GM21825 (cell line): Measurements from ENCODE around the gene MSN.
A peak's percentile ranks its signal among the peaks of the same experiment; 100 is the strongest.

Experiments used
- ATAC-seq: cut with Tn5 transposase; IDR thresholded peaks from one replicate; pipeline ENCODE4 v1.9.1; 2021; ENCODE audit warnings: mild to moderate bottlenecking, moderate library complexity; ENCODE audit not compliant: unreplicated experiment

The MSN gene

GRCh38 chrX:65671966-65672365, 4.5 kb downstream of the MSN start:
- ATAC-seq, result no peak

DNA sequence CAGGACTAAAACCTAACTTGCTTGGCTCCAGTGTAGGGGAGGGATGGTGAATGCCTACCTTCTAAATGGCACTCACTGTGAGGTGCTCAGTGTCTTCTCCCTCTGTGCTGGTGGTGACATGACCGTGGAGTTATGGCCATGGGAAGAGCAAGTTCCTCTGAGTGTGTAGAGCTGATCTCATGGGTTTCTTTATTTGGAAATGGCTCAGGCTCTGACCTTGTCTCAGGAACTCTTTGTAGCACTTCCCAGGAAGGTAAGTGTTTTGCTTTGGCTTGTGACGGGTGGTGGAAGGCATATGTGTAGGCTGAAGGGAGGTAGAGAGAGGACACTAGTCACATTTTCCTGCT, 6.4 kb downstream of the MSN start:
- no peak for ATAC-seq

DNA sequence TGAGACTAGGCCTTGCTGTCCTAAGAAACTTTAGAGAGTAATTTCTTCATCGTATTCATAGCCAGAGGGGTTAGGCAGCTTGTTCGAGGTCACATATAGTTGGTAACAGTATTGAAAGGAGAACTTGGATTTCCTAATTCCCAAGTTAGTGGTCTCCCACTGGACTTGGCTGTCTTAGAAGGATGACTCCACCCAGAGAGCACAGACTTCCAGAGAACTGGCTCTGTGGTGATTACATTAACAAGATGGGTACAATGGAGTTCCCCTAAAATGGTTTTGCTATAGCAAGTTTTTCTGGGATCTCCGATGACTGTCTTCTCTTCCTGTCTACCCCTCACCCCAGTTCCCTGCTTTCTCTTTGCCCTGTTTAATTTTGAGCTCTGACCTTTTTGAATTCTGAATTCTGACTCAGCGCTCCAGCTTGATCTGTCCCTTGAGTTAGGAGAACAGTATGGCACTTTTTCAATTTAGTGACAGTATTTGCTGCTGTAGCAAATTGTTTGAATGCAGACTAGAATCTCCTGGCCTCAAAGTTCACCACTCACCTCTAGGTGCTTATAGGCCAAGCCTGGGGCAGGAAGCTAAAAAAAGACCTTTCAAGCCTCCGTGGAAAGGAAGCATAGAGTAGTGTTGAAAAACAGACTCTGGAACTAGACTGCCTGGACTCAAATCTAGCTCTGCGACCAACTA, 6.9 kb downstream of the MSN start:
- no peak for ATAC-seq

- ATAC-seq, result no peak
Measured at GRCh38 chrX:65677954-65678469, 10.6 kb downstream of the MSN start.

- ATAC-seq, result no peak
Measured at GRCh38 chrX:65679071-65679540, 11.7 kb downstream of the MSN start.

- no peak for ATAC-seq
Measured at GRCh38 chrX:65681810-65682209, 14.4 kb downstream of the MSN start.

GRCh38 chrX:65685112-65685511, 17.7 kb downstream of the MSN start:
- no peak for ATAC-seq

DNA sequence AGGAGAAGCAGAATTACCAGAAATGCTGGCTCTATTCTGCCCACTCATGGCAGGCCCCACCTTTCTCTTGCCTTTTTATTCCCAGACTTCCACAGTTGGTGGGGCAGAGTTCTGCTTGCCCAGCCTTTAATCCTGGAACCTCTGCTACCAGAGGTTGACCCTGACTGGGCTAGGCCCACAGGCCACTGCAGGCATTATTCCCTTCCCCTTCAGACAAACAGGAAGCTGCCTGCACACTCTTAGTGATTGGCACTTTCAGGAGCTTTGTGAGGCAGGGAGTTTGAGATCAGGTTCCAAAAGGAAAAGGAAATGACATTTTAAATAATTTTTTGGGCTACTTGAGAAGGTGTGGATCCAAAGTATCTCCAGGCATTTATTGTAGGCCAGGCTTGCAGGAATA, 18.8 kb downstream of the MSN start:
- ATAC-seq, result no peak

DNA sequence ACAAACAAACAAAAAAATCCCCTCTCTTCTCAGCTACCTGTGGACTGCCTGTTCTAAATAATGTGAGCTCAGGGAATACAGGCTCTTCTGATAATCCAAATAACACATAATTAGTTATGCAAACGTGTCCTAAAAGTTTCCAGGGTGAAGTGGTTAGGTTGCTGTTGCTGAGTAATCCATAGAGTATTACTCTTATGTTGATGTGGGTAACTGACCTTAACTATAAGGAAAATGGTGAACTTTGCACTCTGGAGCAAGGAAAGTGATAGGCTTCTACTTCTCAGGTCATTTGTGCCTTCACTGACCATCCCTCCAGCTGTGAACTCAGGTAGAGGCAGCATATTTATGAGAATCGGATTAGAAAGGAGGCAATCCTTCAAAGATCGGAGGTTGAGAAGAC, 19.9 kb downstream of the MSN start:
- no peak for ATAC-seq

DNA sequence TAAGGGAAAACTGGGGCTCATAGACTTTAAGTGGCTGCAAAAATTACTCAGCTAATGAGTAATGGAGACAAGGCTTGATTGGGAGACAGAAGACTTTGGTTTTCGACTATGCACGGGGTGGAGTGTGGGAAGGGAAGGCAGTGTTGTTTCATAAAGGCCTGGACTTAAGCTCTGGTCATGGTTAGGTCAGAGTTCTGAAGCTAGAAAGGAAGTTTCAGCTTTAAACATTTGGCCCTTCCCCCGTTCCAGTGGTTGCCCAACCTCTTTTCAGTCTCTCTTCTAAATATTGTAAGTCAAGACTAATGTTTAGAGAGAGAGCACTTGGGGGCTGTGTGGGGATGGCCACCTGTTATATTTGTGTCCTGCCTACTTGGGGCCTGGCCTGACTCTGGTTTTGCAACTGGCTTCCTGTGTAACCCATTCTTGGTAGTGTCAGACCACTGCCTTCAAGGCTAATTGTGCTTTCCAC, 21.0 kb downstream of the MSN start:
- ATAC-seq, result peak; percentile 92

DNA sequence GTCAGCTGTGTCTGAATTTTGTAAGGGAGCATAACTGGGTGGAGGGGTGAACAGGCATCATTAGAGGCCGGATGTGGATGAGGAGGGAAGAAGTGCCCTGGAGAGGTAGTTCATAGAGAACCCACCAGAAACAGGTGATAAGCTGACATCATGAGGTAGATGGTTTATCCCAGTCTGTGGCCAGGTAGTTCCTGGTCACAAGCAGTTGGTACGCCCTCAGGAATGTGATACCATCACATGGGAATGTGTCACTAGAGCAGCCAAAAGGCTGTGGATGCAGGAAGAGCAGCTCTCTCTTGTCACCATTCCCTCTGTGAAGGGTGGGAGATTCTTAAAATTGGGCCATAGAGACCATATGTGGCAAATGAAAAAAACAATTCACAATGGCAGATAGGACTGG, 21.9 kb downstream of the MSN start:
- no peak for ATAC-seq

GRCh38 chrX:65690057-65690855, 22.8 kb downstream of the MSN start:
- ATAC-seq, result no peak

GRCh38 chrX:65695849-65696449, 28.5 kb downstream of the MSN start:
- ATAC-seq, result no peak

GRCh38 chrX:65696613-65697012, 29.2 kb downstream of the MSN start:
- no peak for ATAC-seq

GRCh38 chrX:65697211-65697641, 29.8 kb downstream of the MSN start:
- no peak for ATAC-seq

GRCh38 chrX:65697915-65698796, 30.7 kb downstream of the MSN start:
- peak; percentile 59 for ATAC-seq

- ATAC-seq, result no peak
Measured at GRCh38 chrX:65702956-65703355, 35.5 kb downstream of the MSN start.

- no peak for ATAC-seq
Measured at GRCh38 chrX:65705439-65705838, 38.0 kb downstream of the MSN start.

GRCh38 chrX:65706041-65706828, 38.8 kb downstream of the MSN start:
- ATAC-seq, result peak; percentile 64

GRCh38 chrX:65707151-65707550, 39.7 kb downstream of the MSN start:
- no peak for ATAC-seq
